ENCODE data around the gene LGSN.
"Not testable (repeated sequence)": the region's sequence is repeated elsewhere in the genome, so short reads cannot be mapped to it uniquely, and the experiment has no call there.

Gene LGSN

DNA sequence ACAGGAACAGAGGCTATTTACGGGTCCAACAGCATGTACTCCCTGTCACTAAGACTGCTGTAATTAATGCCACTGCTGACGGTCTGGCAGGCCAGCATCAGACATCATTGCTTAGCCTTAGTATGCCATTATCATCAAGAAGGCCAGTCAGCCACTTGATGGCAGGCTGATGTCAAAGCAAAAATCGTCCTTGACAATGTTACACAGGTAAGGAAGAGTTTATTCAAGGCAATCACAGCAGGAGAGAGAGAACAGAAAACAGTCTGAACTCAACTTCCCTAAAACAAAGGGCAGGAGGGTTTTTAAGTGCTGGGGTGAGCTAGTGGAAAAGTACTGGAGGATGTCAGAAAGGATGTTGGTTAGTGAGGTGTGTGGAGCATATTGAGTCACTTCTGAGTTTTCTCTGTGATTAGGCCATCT lies 83.4 kb downstream of the LGSN start:
- no peak for DNase-seq (ENCODE audit: low read depth in 2 of 2)

DNA sequence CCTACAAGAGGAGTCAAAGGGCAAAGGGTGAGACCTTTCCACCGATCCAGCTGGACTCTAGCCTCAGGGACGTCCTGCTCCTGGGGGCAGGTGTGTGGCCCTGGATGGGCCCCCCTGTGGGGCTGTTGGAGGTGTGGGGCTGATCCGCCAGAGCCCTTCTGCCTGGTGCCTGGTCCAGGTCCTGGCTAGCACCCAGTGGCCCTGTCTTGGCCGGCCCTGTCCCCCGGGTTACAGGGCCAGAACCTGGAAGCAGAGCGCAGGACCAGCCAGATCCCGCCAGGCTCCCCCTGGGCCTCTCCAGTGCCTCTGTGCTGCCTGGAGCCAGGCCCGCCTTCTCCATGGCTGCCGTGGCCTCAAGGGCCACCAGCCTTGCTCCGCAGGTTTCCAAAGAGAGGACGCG lies 89.3 kb downstream of the LGSN start:
- not testable (repeated sequence) for DNase-seq (ENCODE audit: low read depth in 2 of 2)

DNA sequence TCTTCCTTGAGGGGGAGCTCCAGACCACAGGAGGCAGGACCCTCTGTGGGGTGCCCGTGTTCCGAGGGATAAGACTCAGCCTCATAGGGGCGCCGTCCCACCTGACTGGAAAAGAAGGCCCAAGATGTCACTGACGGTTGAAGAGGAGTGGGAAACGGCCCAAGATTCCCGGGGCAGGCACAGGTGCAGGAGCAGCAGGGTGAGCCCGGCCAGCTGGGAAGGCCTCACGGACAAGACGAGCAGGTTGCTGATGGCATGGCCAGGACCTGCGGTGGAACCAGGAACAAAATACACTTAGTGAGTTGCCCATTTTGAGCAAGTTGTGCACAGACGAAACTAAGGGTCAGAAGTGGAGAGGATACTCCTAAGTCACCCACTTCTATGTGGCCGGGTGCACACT lies 89.8 kb downstream of the LGSN start:
- not testable (repeated sequence) for DNase-seq (ENCODE audit: low read depth in 2 of 2)

DNA sequence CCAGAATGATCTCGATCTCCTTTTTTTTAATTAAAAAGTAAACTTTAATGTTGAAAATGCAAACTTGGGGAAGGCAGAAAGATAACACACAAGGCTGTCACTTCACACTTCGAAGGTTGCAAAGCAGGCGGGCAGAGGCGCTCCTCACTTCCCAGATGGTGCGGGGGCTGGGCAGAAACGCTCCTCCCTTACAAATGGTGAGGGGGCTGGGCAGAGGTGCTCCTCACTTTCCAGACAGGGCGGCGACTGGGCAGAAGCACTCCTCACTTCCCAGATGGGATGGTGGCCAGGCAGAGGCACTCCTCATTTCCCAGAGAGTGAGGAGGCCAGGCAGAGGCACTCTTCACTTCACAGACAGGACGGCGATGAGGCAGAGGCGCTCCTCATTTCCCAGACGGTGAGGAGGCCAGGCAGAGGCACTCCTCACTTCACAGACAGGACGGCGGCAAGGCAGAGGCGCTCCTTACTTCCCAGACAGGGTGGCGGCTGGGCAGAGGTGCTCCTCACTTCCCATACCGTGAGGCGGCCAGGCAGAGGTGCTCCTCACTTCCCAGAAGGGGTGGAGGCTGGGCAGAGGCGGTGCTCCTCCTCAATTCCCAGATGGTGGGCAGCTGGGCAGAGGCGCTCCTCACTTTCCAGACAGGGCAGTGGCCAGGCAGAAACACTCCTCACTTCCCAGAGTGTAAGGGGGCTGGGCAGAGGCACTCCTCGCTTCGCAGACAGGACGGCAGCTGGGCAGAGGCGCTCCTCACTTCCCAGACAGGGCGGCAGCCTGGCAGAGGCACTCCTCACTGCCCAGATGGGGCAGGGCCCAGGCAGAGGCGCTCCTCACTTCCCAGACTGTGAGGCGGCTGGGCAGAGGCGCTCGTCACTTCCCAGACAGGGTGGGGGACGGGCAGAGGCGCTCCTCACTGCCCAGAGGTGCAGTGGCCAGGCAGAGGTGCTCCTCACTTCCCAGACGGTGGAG lies 91.6 kb downstream of the LGSN start:
- not testable (repeated sequence) for DNase-seq (ENCODE audit: low read depth in 2 of 2)

DNA sequence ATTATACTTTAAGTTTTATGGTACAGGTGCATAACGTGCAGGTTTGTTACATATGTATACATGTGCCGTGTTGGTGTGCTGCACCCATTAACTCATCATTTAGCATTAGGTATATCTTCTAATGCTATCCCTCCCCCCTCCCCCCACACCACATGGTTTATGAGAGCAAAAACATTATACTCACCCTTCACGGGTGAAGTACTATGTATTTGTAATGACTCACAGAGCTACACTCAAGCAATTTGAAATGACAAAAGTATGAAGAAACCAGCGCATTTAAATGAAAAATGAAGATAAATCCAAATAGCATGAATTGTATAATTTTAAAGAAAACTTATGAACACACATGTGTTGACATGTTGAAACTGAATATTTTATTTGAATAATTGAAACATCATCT lies 93.8 kb downstream of the LGSN start:
- DNase-seq (ENCODE audit: low read depth in 2 of 2), result not testable (repeated sequence)
